ENCODE results near the gene LEFTY1.
A peak's percentile ranks its signal among the peaks of the same experiment; 100 is the strongest.

GRCh38 chr1:225845571-225846259 lies 43.2 kb downstream of the LEFTY1 start:
- no peak for TF ChIP-seq ZNF224 (CRISPR knock-in tag; IDR thresholded peaks at IDR 0.05)
- no peak for TF ChIP-seq ZBTB34 (CRISPR knock-in tag; IDR thresholded peaks at IDR 0.05)
- TF ChIP-seq CHD2 (IDR thresholded peaks at IDR 0.05; ENCODE audit: low read depth, low read length) = no peak
- TF ChIP-seq ZNF777 (CRISPR knock-in tag; IDR thresholded peaks at IDR 0.05) = no peak
- TF ChIP-seq SMC3 (IDR thresholded peaks at IDR 0.05; ENCODE audit: low read length) = peak; percentile 79
- TF ChIP-seq, protein P1, sequence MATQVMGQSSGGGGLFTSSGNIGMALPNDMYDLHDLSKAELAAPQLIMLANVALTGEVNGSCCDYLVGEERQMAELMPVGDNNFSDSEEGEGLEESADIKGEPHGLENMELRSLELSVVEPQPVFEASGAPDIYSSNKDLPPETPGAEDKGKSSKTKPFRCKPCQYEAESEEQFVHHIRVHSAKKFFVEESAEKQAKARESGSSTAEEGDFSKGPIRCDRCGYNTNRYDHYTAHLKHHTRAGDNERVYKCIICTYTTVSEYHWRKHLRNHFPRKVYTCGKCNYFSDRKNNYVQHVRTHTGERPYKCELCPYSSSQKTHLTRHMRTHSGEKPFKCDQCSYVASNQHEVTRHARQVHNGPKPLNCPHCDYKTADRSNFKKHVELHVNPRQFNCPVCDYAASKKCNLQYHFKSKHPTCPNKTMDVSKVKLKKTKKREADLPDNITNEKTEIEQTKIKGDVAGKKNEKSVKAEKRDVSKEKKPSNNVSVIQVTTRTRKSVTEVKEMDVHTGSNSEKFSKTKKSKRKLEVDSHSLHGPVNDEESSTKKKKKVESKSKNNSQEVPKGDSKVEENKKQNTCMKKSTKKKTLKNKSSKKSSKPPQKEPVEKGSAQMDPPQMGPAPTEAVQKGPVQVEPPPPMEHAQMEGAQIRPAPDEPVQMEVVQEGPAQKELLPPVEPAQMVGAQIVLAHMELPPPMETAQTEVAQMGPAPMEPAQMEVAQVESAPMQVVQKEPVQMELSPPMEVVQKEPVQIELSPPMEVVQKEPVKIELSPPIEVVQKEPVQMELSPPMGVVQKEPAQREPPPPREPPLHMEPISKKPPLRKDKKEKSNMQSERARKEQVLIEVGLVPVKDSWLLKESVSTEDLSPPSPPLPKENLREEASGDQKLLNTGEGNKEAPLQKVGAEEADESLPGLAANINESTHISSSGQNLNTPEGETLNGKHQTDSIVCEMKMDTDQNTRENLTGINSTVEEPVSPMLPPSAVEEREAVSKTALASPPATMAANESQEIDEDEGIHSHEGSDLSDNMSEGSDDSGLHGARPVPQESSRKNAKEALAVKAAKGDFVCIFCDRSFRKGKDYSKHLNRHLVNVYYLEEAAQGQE (IDR thresholded peaks at IDR 0.05; ENCODE audit: borderline replicate concordance in 1 of 2, low read depth in 1 of 2, low read length in 2 of 2) = no peak
- peak; percentile 93 for TF ChIP-seq CTCF (CRISPR knock-in tag; IDR thresholded peaks at IDR 0.05)
- no peak for TF ChIP-seq ARNTL (CRISPR knock-in tag; IDR thresholded peaks at IDR 0.05)
